Activated T-cell treated with anti-CD3 and anti-CD28 coated beads for 1 hour (primary cell): ENCODE measurements around the gene PEX5.
A peak's percentile ranks its signal among the peaks of the same experiment; 100 is the strongest.

Experiments used
- DNase-seq: peaks from one replicate; pipeline ENCODE4 v3.0.0-alpha.2; 2020; ENCODE audit warnings: low read depth

The PEX5 gene

DNA sequence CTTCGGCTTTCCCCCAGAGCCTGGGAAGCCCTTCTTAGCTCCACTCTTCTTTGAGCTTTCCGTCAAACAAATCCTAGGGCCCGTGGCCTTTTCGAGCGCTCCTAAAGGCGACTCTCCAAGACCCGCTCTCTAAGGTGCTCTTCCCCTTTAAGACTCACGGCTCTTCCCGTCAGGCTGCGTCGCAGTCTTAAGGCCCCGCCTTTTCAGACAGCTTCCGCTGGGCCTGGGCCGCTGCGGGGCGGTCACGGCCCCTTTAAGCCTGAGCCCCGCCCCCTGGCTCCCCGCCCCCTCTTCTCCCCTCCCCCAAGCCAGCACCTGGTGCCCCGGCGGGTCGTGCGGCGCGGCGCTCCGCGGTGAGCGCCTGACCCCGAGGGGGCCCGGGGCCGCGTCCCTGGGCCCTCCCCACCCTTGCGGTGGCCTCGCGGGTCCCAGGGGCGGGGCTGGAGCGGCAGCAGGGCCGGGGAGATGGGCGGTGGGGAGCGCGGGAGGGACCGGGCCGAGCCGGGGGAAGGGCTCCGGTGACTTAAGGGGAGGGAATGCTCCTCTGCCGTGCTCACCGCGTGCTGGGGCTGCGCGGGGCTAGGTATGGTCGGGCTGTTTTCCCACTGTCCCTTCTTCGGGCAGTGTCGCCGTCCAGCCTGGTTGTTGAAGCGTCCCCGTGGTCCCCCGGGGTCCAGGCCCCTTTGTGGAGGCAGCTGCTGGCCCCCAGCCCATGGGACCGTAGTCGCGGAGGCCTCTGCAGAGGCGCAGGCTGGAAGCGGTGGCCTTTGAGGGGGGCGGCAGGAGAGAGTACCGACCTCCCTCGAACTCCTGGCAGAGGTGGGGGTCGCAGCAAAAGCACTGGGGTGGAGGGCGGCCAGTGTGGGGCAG lies at the start of gene PEX5:
Gene PEX5 (plus strand): TSS at position 289 of the 870 bp plus-strand sequence. CDS start 692 bp downstream, outside the sequence.
- peak; percentile 71 for DNase-seq

DNA sequence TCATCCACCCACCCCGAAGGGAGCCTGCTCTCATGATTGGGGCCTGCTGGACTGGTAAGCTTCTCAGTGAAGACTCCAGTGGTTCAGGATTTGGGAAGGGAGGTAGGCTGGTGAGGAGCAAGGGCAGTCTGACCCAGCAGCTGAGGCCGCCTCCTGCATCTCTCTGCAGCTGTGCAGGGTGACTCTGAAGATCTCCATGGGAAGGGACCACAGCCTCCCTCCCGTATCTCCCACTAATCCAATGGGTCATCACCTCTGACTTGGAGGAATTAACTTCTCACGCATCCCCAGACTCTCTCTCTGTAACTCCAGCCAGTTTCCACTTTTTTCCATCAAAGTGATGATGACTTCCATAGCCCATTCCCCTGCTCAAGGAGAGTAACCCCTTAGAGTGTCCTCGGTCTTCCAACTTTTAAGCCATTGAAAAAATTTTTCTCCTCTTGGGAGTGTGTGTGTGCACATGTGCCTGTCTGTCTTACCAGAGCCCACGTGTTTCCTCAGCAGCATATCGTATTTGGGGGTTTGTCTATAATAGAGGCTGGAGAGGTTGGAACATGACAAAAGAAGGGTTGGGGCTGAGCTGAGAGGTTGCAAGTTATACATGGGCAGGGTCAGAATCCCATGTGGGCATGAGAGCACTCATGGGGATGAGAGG lies 48.0 kb upstream of the PEX5 start:
- DNase-seq, result no peak

DNA sequence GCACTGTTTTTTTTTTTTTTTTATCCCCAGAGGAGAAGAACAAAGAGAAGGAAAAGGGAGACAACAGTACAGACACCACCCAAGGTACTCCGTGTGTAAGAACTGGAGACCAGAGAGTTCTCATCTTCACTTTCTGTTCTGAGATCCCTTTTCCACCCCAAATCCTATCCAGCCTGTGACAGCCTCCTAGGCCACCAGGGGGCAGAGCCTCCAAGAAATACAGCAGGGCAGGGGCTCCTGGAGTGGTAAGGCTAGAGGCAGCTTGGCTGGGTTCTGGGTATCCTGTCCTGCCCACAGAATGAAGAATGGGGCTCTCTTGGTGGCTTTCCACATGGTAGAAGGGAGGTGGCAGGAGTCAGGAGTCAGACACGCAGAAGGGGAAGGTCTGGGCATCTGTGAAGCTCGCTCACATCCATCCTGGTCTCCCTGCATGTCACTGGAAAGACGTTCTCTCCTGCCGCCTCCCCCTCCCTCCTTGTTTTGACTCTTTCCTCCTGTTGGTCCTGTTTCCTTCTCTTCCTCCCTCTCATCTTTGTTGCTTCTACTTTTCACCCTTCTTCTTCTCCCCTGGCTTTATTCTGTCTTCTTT lies 47.3 kb upstream of the PEX5 start:
- DNase-seq, result peak; percentile 49

DNA sequence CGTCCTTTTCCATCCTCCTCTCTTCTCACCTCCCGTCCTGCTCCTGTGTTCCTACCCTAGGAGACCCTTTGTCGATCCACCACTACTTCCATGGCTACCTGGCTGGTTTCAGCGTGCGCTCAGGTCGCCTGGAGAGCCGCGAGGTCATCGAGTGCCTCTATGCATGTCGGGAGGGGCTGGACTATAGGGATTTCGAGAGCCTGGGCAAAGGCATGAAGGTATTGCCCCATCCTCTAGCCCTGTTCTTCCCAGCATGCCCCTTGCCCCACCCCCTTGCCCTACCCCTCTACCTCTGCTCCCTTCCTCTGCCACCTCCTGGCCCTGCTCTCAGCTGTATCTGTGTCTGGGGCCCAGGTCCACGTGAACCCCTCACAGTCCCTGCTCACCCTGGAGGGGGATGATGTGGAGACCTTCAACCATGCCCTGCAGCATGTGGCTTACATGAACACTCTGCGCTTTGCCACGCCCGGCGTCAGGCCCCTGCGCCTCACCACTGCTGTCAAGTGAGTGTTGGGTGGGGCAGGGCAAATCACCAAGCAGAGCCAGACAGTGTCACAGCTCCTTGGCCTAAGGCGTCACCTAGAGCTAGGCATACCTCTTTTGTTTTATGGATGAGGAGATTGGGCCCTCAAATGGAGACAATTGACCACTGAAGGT lies 46.5 kb upstream of the PEX5 start:
- DNase-seq, result no peak

DNA sequence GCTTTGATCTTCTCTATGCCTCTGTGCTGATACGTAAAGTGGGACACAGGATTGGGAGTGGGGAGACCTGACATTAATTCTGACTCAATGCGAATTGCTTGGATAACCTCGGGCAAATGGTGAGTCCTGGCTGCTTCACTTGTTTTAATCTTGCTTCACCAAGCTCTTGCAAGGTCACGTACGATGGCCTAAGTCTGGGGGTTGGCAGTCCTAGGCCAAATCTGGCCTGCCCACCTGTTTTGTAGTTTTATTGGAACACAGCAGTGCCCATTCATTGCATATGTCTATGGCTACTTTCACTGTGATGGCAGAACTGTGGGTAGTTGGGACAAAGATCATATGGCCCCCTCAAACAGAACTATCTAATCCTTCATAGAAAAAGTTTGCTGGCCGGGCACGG lies 45.9 kb upstream of the PEX5 start:
- DNase-seq, result no peak

DNA sequence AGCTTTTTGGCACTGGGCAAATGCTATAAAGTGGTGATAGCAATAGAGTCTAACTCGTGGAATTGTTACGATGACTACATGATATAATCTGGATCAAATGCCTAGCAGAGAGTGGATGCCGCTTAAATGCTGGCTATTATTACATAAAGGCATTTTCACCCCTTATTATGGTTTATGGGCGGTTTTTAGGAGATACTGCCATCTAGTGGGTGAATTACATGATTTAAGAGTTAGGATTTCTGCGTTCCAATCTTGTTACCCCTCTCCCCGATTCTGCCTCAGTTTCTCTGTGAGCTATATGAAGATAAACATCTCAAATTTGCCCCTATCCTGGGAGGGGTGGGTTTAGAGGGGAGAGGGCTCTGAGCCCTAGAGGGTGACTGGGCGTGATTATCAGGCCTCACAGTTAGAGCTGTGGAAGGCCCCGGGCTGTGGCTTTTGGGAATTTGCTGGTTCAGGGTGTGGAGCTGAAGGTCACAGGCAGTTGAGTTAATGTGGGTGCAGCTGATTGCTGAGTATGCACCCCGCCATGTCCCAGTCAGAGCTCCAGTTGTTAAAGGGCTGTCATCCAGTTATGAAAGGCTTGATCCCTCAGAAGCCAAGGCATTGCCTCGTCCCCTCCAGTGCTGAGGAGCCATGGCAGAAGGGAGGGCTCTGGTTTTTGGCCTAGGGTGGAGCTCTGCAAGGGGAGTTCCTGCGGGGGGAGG lies 44.9 kb upstream of the PEX5 start:
- DNase-seq, result no peak

DNA sequence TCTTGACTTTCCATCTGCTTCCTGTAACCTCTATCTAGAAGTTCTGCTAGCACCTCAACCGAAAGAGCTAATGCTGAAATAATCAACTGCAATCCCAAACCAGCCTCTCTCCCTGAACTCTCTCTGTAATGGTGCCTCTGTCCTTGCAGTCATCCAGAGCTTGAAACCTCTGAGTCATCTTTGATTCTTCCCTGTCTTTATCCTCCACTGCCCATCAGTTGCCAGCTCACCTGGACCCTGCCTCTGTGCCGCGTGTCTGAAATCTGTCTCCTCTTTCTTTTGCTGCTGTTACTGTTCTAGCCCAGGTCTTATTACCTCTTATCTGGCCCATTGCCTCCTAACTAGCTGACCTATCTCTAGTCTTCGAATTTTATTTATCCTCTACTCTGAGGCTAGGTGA lies 43.8 kb upstream of the PEX5 start:
- DNase-seq, result no peak

DNA sequence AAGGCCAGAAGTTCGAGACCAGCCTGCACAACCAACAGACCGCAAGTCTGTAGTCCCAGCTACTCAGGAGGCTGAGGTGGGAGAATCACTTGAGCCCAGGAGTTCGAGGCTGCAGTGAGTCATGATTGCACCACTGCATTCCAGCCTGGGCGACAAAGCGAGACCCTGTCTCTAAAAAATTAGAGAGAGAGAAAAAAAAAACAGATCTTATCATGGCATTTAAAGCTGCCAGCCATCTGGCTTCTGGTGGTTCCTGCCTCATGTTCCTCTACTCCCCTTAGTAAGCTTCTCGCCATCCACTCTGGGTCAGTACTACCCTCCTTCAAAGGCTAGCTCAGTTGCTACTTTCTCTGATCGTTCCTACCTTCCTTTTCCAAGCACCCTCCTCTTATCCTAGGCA lies 43.3 kb upstream of the PEX5 start:
- DNase-seq, result no peak

DNA sequence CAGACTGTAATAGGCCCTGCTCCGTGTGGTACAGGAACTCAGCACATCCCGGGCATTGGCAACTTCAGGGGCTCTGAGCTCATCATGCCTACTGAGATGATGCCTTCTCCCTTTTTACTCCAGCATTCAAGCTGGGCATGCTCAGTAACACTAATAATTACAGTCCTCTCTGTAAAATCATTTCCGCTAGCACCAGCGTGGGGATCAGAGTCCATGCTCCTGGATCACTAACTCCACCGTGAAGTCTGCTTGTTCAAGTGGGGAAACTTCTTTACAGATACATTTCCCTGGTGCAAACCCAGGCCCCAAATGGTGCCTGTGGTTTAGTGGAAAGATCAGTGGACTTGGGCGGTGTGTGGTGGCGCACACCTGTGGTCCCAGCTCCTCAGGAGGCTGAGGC lies 42.6 kb upstream of the PEX5 start:
- no peak for DNase-seq

DNA sequence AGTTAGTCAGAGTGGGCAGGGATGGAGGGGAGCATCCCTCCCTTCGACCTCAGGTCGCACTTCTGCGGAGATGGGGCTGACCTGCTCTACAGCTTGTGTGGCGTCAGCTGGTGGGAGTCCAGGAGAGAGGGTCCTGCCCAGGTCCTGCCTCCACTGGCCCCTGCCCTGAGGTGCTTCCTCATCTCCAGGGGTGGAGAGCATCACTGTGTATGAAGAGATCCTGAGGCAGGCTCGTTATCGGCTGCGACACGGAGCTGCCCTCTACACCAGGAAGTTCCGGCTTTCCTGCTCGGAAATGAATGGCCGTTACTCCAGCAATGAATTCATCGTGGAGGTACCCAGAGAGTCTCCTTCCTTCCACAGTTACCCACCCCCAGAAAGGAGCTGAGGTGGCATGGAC lies 39.1 kb upstream of the PEX5 start:
- no peak for DNase-seq

DNA sequence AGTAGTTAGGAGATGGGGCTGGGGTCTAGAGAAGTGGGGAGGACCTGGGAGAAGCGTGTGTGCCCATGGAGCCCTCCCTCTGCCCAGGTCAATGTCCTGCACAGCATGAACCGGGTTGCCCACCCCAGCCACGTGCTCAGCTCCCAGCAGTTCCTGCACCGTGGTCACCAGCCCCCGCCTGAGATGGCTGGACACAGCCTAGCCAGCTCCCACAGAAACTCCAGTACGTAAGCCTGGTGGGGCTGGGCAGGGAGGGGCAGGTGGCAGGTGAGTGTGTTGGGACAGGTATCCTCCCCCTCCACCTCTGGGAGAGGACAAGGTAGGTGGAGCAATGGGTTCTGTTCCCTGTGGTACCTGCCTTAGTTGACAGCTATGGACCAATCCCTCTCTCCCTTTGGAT lies 38.6 kb upstream of the PEX5 start:
- DNase-seq, result no peak

DNA sequence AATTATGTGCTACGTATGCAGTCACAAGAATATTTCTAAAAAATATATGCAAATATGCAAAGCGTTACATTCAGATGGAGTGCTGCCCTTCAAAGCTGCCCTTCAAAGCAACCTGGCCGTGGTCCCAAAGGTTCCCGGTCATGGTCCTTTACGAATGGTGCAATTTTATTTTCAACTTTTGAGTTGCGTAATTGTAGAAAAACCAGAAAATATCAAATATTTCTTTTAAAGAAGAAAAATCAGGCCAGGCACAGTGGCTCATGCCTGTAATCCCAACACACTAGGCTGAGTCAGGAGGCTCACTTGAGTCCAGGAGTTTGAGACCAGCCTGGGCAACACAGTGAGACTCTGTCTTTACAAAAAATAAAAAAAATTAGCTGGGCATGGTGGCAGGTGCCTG lies 38.0 kb upstream of the PEX5 start:
- no peak for DNase-seq

DNA sequence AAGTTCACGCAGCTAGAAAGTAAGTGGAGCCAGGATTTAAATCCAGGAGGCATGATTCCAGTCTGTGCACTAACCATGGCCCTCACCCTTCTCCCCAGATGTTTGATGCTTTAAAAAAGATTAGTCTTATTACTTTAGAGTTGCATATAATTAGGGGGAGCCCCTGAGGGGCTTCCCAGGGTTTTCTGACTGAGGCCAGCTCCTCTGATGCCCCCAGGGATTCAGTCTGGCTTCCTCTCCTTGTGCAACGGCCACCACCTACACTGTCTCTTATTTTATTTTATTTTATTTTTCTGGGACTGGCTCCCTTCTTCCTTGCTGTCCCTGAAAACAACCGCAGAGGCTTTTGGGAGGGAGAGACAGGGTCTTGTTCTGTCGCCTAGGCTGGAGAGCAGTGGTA lies 36.7 kb upstream of the PEX5 start:
- no peak for DNase-seq

DNA sequence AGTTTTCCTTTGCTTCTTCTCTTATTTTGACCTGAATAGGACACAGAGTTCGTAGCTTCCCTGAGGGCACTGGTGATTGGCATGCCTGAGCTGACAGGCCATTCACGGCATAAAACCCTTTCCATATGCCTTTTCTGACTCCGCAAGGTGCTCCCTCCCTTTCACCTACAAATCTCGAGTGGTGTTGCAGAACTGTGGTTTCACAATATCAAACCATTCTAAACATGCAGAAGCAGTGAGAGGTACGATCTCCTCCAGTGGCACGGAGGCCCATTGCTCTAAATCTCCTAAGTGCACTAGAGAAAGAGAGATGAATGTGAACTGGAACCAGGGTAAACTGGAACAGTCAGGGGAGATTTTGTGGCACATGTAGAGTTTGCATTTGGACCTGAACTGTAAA lies 35.4 kb upstream of the PEX5 start:
- no peak for DNase-seq

DNA sequence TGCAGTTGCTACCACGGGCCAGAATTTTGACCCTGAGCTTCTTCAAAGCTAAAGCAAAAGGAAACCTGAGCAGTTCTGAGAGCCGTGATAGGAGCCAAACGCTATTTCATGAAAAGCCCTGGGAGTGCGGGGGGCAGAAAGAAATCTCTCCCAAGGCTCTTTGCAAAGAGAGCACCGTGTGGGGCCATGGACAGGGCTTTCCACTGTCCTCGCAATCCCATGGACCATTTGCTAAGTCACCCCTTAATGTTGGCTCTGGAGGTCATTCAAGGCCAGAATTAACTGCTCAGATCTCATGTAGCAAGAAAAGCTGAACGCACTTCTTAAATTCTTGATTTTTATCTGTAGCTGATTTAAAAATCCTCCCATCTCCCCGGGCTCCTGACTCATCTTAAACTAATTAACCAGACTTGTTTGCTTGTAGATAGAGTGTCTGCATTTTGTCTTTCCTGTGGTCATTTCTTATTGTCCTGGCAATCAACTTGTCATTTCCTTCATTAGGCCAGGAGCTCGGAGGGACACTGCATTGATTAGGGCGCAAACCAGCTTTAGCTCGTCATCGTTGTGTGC lies 34.5 kb upstream of the PEX5 start:
- DNase-seq, result no peak

DNA sequence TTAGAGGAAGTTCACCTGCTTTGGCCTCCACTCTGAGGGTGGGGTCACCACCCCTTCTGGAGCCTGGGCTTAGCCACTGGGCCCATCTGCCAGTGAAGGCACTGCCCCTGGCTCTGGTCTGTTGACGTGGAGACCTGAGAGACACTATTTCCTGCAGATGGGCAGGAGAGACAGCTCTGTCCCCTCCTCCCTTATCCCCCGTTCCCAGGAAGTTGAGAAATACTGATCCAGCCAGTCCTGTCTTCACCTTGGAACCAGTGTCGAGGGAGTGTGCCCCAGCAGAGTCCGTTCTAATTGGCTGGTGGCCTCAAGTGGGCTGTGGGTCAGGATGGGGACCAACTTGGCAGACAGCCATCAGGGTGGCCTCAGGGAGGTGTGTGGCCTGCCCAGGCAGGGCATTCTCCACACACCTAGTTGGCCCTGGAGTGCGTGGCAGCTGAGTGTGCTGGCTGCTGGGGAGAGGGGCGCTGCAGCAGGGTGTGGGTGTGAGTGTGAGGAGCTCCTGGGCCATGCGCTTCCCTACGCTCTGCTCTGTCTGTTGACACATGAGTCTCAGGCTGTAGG lies 33.9 kb upstream of the PEX5 start:
- DNase-seq, result no peak

DNA sequence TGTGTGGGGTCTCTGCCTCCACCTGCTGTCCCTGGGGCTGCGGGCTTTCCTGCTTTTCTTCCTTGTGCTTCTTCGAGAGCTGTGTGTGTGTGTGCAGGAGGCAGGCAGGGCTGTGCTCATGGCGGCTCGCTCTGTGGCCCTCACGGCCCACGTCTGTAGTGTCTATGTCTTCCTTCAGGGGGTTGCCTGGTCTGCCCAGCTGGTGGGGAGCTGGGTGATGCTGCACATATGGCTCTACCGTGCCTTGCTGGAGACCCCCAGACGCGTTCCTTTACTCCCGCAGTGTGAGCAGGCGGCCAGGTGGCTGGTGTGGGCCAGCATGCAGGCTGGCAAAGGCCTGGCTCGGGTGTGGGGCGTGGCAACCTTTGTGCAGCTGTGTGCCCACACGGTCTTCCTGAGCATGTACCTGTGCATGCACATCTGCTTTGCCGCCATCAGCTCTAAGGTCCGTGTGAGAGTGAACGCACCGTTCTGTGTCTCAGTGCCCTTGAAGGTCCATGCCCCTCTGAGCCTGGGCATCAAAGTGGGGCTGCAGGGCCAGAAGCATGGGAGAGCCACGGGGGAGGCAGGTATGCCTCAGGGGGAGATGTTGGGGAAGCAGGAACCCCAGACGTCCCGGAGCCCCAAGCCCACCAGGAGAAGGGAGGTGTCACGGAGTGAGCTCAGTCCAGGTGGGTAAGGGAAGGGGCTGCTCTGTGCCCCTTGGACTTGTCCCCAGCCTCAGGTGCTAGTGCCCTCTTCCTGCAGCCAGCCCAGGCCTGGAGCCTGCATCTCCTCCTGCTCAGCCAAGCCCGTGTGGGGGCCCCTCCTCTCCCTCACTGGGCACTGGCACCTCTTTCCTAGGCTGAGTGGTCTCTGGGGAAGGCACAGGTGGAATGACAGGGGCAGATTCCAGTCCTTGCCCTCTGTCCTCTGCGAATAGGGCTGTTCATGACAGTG lies 33.0 kb upstream of the PEX5 start:
- DNase-seq, result no peak

DNA sequence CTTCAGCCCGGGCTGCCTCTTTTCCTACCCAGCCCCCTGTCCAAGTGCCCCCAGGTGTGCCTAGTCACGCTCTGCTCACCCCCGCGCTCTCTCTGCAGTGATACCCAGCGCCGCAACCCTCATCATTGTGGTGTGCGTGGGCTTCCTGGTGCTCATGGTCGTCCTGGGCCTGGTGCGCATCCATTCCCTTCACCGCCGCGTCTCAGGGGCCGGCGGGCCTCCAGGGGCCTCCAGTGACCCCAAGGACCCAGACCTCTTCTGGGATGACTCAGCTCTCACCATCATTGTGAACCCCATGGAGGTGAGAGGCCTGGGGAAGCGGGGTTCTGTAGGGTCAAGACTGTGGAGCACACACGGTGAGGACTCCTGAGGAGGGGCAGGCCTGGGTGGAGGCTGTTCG lies 32.1 kb upstream of the PEX5 start:
- DNase-seq, result no peak

DNA sequence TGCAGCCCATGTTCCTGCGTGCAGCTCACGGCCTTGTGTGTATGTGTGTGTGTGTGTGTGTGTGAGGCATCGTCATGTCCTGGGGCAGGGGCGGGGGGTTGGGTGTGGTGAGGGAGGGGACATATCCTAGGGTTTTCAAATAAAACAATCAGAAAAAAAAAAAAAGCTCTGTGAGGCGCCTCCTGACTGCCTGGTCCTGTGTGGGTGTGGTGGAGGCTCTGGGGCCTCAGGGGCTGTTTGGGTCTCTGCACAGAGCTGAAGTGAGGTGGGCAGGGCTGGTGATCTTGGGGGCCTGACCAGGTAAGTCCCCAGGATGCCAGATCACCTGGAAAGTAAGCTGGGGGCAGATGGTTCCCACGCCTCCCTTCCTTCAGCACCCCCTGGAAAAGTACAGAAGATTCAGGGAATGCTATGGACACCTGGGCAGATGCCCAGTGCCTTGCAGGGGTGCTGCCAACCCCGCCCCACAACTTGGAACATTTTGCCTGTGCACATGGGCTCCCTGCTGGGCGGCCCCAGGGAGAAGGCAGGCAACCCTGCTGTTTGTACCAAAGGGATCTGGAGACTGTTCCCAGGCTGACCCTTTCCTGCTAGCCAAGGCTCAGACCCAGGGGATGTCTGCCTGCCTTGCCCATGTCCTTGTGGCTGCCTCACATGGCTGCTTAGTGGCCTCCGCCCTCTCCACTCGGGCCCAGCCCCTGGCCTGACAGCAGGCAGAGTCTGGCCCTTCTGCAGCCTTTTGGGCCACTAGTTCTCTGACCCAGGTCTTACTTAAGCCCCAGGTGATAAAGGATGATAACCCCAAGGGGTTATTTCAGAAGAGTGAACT lies 30.5 kb upstream of the PEX5 start:
- DNase-seq, result no peak
